Tibial nerve (tissue), 4 donors: ENCODE results near the gene YES1.

Experiments used
- CTCF ChIP-seq, 5 experiments: fragments of 200-600 bp in 3 of 5; fragments of 450-650 bp in 2 of 5; sonication (generic) in 3 of 5; IDR thresholded peaks; one replicate each; pipeline ENCODE4 v1.5.1; 2016 to 2019; ENCODE audit warnings: antibody characterized with exemption in 5 of 5, mild to moderate bottlenecking in 3 of 5, moderate library complexity in 2 of 5
- EP300 ChIP-seq, 2 donors: sonication (generic); formaldehyde crosslinking; IDR thresholded peaks; one replicate each; pipeline ENCODE4 v1.6.1; 2017; ENCODE audit warnings: antibody characterized with exemption in 2 of 2, mild to moderate bottlenecking in 1 of 2
- POLR2A ChIP-seq, 2 donors: fragments of 450-650 bp; IDR thresholded peaks; one replicate each; pipeline ENCODE4 v1.6.1; 2017; ENCODE audit warnings: antibody characterized with exemption in 2 of 2, mild to moderate bottlenecking in 2 of 2, moderate library complexity in 2 of 2

- no peak for TF ChIP-seq POLR2A (IDR thresholded peaks at IDR 0.05)
- no peak for TF ChIP-seq CTCF (IDR thresholded peaks at IDR 0.05)
- TF ChIP-seq EP300 (IDR thresholded peaks at IDR 0.05), result no peak
These were observed 37.9 kb downstream of the YES1 start for GRCh38 chr18:773980-774624.
